ENCODE results near the gene F10. TPM values are rescaled to one million over a fixed set of nuclear protein-coding genes. Genes with fewer than 3 reads are reported as not detected.

The F10 gene
- total RNA-seq, 4 donors from 2014 or later = 7.3 to 33.0 (median 20.7) TPM

DNA sequence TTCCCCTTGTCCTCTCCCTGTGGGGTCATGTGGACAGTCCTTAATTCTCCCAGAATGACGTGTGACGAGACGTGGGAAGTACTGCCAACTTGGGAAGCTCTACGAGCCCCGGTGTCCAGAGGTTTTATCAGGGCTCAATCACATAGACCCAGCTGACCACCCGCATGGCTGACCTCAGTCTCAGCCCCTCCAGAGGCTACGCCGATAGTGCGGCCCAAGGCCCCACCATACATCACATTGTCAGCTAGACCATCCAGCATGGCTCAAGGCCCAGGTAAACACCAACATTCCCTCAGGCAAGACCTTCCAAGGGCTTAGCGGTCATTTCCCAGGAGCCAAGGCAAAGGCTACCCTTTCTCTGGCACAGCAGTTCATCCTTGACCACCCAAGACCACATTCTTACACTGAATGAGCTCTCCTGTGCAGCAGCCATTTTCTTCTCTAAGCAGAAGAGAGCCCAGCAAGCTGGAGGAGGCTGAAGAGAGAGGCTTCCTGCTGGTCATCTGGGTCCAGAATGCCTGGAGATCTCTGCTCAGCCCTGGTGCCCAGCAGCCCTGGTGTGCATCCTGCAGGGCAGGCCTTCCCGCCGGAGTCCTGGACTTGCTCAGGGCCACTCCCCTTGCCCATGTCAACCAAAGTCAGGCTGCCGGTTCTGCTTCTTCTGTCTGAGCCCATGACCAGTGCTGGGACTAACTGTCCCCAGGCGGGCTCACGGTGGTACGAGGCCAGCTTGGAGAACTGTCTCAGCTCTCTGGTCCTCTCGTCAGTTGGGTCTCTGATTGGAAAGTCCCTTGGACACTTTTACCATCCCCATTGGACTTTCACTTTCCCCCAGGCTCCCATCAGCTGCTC, 7.9 kb upstream of the F10 start:
- TF ChIP-seq, protein P1, sequence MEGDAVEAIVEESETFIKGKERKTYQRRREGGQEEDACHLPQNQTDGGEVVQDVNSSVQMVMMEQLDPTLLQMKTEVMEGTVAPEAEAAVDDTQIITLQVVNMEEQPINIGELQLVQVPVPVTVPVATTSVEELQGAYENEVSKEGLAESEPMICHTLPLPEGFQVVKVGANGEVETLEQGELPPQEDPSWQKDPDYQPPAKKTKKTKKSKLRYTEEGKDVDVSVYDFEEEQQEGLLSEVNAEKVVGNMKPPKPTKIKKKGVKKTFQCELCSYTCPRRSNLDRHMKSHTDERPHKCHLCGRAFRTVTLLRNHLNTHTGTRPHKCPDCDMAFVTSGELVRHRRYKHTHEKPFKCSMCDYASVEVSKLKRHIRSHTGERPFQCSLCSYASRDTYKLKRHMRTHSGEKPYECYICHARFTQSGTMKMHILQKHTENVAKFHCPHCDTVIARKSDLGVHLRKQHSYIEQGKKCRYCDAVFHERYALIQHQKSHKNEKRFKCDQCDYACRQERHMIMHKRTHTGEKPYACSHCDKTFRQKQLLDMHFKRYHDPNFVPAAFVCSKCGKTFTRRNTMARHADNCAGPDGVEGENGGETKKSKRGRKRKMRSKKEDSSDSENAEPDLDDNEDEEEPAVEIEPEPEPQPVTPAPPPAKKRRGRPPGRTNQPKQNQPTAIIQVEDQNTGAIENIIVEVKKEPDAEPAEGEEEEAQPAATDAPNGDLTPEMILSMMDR (IDR thresholded peaks at IDR 0.05; ENCODE audit: low read depth) = no peak

DNA sequence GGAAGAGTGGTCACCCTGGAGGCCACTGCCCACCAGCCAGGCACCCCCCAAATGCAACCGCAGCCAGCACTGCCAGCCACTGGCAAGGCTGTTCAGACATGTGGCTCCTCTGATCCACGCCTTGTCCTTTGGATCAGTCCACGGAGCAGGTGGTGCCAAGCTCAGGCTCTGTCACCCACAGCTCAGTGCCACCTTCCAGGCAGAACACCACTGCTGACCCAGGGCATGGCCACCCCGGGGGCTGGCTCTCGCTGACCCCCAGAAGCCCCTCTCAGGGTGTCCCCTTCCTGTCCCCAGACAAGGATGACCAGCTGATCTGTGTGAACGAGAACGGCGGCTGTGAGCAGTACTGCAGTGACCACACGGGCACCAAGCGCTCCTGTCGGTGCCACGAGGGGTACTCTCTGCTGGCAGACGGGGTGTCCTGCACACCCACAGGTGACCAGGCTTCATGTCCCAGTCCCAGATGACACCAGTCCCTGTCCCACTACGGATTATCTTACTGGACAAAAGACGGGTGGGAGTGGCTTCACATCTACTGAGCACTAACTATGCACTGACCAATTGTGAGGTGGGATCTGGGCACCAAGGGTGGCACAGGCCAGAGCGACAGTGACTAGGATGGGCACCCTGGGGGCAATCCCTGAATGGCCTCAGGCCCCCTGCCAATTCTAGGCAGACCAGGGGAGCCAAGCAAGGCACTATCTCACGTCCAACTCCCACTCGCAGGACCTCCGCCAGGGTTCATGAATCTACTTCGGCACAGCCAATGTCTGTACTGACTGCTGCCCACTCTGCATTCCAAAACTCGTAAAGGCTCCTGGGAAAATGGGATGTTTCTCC, 7.0 kb upstream of the F10 start:
- TF ChIP-seq, protein P1 (IDR thresholded peaks at IDR 0.05; ENCODE audit: low read depth) = no peak

DNA sequence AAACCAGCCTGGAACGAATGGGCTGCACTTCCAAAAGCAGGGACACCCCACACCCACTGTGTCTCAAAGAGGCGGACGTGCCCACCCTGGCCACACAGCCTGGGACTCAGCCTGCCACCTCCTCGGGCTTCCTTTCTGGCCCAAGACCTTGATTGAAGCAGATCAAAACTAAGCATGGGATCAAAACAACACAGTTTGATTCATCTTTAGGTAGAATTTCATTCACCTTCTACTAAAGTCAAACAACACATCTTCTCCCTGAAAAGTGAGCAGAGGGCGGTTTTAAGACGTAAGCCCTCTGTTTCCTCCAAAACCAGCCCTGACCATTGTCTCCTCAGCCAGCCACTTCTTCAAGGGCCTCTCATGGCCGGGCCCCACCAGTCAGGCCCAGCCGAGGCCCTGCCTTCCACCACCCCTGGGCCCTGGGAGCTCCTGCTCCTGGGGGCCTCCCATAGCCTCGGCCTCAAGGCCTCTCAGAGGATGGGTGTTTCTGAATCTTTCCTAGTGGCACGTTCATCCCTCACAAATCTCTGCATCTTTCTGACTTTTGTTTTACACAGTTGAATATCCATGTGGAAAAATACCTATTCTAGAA, 6.3 kb upstream of the F10 start:
- TF ChIP-seq, protein P1 (IDR thresholded peaks at IDR 0.05; ENCODE audit: low read depth) = no peak

DNA sequence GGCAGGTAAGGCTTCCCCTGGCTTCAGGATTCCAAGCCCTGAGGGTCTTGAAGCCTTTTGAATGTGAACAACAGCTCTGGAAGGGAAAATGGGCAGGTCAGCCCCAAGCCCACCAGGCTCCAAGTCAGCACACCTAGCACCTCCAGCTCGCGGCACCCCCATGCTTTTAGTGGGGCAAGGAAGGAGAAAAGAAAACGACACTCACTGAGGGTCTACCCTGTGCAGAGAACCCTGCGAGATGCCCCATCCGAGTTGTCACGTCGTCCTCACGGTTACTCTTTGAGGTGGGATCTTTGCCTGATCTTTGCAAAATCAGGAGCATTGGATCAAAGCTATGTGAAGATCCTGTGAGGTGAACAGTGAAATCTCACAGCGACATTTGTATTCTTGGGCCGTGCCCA, 5.7 kb upstream of the F10 start:
- TF ChIP-seq, protein P1 (IDR thresholded peaks at IDR 0.05; ENCODE audit: low read depth) = no peak

DNA sequence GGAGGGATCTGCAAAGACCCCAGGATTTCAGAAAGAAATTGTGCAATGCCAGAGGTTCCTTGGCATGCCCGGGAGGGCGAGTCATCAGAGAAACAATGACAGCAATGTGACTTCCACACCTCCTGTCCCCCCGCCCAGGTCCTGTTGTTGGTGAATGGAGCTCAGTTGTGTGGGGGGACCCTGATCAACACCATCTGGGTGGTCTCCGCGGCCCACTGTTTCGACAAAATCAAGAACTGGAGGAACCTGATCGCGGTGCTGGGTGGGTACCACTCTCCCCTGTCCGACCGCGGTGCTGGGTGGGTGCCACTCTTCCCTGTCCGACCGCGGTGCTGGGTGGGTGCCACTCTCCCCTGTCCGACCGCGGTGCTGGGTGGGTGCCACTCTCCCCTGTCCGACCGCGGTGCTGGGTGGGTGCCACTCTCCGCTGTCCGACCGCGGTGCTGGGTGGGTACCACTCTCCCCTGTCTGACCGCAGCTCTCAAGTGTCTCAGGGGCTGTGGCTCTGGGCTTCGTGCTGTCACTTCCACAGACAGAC, 5.2 kb upstream of the F10 start:
- TF ChIP-seq, protein P1 (IDR thresholded peaks at IDR 0.05; ENCODE audit: low read depth) = no peak

DNA sequence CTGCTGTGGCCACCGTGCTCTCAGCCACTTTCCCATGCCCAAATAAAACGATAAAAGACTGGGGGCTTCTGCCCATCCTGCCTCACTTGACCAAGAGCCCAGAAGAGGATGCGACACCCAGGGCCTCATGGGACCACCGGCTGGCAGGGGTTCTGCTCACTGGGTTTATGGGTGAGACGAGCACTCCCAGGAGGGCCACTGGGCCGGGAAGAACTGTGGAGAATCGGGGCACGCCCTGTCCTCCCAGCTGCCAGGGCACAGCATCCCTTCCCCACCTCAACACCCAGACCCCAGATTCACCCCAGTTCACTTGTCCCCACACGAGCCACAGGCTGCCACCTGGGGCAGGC, 4.7 kb upstream of the F10 start:
- TF ChIP-seq, protein P1 (IDR thresholded peaks at IDR 0.05; ENCODE audit: low read depth) = no peak

Data from subcutaneous adipose tissue (tissue), 4 donors.